ENCODE measurements around the gene BRINP2. TPM values are rescaled to one million over a fixed set of nuclear protein-coding genes. Genes with fewer than 3 reads are reported as not detected.
A peak's percentile ranks its signal among the peaks of the same experiment; 100 is the strongest.

Gene BRINP2
- total RNA-seq, 1 donor from 2014 or later = not detected

GRCh38 chr1:177227978-177228692 lies 57.4 kb downstream of the BRINP2 start:
- no peak for DNase-seq

DNA sequence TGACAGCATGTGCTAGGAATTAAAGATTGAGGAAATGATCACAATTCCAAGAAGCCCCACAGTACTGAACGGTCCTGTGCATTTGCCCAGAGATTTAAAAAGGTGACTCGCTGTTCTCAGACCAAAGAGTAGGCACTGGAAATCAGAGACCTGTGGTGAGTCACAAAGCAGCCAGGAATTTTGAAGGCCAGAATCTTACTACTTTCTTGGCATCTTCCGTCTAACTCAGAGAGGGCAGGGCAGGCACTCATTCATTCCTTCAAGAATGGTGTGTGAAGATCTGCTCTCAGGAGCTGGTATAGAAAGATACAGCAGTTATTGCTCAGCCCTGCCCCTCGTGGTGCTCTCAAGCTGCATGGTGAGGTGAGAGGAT lies 57.9 kb downstream of the BRINP2 start:
- DNase-seq = no peak

DNA sequence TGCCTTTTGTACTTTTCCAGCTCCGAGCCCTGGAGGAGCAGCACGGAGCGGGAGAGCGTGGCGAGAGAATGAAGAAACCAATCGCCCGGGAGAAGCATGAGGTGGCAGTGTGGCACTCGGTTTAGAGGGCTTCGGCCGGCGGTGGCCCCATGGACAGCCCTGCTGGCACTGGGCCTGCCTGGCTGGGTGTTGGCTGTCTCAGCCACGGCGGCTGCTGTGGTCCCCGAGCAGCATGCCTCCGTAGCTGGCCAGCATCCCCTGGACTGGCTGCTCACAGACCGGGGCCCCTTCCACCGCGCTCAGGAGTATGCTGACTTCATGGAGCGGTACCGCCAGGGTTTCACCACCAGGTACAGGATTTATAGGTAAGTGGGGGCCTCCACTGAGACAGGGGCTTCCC lies 59.0 kb downstream of the BRINP2 start:
- DNase-seq = no peak

GRCh38 chr1:177230228-177231016 lies 59.7 kb downstream of the BRINP2 start:
- DNase-seq = no peak

DNA sequence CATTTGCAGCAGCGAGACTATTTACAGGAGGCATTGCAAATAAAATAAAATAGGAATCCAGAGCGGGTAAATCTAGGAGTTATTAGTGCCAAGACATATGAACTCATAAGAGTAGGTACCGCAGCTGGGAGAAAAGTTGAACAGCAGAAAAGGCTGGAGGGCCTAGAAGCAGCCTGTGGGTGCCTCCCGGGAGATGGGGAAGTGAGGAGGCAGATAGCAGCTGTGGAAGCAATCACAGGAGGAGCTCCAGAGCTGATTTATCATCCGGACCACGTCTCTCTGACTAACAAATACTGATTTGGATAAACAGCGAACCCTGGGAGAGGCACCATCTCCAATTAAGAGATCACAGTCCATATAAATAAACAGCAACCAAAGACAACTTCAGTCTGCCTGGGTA lies 64.6 kb downstream of the BRINP2 start:
- DNase-seq = no peak

DNA sequence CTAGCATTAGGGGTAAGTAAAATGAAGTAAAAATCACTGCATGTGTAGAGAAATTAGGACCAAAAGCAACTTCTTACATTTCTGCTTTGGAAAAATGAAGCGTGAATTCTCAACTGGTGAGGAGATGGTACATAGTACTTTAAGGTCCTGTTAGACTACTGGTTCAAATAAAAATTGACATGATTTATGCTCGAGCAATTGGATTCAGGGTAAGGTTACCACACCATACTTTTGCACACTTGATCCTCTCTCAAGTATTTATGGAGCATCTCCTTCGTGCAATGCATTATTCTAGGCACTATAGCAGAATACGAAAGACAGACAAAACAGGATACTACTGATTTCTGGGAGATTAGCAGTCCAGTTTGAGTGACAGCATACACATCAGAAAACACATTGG lies 66.2 kb downstream of the BRINP2 start:
- no peak for DNase-seq

DNA sequence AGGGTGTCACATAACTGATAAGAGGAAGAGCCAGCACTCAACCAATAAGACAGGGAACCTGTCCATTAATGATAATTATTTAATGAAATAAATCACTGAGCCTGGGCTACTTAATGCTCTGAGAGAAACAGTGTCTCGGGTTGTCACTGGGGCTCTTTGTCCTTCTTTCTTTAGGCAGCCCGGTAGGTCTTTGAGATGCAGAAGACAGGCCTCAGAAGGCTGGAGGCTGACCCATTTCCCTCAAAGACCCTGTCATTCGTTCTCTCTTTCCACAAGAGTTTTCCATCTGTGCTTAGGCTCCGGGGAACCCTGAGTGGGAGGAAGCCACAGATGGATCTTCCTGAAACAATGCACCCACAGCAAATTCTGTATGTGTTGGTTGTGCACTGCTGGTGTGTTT lies 68.2 kb downstream of the BRINP2 start:
- DNase-seq = no peak

GRCh38 chr1:177239792-177240191 lies 69.0 kb downstream of the BRINP2 start:
- no peak for DNase-seq

GRCh38 chr1:177243773-177244172 lies 73.0 kb downstream of the BRINP2 start:
- no peak for DNase-seq

- no peak for DNase-seq
Measured at GRCh38 chr1:177246710-177247580, 76.2 kb downstream of the BRINP2 start.

DNA sequence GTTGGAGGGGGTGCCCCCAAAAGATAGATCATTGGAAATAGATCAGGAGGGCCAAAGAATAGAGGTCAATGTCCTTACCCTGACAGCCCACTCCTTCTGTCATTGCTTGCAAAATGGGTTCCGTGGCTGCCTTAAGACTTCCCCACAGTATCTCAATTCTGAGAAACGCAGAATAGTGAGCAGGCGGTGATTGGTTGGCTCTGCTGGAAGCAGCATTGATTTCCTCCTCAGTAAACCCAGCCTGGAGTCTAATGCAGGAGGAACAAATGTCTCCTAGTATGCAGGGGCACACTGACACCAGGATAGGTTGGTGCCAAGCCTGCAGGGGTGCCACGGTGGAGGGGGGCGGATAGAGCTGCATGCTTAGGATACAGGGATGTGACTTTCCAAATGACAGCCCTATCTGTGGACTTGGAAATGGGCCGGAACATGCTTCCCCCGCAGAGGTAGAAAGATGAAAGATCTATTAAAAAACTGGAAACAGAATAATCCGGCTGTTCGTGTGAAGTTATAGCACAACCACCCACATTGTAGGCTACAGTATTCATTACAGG lies 76.9 kb downstream of the BRINP2 start:
- DNase-seq = no peak

DNA sequence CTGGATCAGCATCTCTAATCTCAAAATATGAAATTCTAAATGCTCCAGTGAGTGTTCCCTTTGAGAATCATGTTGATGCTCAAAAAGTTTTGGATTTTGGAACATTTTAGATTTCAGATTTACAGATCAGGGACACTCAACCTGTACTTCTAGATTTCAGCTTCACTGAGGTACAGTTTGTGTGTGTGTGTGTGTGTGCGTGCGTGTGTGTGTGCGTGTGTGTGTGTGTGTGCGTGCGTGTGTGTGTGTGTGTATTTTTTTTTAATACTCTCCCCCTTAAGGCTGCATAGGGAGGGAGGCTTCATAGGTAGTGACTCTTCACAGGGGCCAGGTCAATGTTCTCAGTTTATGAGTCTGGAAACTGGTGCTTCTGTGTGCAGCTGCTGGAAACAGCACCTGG lies 77.5 kb downstream of the BRINP2 start:
- DNase-seq = no peak

GRCh38 chr1:177249231-177249630 lies 78.5 kb downstream of the BRINP2 start:
- DNase-seq = no peak

GRCh38 chr1:177252877-177253276 lies 82.1 kb downstream of the BRINP2 start:
- no peak for DNase-seq

- DNase-seq = no peak
Measured at GRCh38 chr1:177255411-177255810, 84.7 kb downstream of the BRINP2 start.

- peak; percentile 33 for DNase-seq
Measured at GRCh38 chr1:177256153-177257075, 85.7 kb downstream of the BRINP2 start.

- DNase-seq = no peak
Measured at GRCh38 chr1:177257128-177257527, 86.4 kb downstream of the BRINP2 start.

DNA sequence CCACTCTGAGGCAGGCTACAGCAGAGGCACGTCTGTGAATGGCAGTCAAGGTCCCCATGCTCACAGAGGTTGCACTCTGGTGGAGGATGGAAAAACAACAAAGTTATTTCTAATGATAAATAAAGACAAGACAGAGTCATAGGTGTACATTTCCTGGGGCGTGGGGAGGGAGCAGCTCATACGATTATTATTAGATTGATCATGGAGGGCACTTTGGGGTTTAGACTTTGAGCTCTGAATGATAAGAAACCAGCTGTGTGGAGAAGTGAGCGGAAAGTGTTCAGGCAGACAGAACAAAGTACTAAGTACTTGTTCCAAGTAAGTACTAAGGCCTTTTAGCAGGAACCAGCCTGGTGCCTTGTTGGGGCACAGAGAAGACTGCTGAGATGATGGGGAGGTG lies 86.8 kb downstream of the BRINP2 start:
- DNase-seq = no peak

GRCh38 chr1:177270863-177271262 lies 100.1 kb downstream of the BRINP2 start:
- DNase-seq = no peak

DNA sequence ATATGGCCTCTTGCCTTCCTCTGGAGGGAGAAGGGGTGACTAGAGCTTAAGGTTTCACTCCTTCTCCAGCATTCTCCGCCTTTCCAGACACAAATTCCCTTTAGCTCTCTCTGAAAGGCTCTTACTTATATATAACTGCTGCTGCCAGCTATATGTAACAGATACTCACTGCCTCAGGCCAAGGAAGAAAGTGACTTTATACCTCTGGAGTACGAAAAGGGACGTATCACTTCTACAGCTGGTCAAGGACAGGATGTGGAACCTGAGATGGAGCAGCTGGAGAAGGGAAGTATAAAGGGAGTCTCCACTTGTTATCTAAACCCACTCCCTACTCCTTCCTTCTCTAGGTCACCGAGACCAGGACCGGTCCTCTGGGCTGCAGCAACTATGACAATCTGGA lies 102.4 kb downstream of the BRINP2 start:
- DNase-seq = no peak

DNA sequence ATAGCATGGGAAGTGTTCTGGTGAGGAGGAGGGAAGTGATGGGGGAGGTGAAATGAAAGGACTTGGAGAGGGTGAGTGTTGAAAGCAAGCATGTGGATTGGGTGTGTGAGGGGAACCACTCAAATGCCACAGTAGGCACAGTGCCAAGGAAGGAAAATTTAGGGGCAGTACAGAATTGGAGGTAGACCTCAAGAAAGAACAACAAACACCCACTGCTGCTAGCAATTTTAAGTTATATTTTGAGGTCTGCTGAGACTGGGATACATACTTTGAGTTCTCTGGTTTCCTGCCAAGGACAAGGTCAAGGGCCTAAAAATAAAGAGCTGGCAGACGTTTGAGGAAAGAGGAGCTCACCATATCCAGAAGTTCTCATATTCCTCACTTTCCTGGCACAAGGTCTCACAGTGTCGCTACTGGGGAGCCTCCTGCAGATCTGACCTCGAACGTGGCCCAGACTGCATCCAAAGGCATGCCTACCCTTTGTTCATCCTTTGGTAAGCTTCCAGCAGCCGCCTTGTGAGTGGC lies 104.0 kb downstream of the BRINP2 start:
- no peak for DNase-seq

DNA sequence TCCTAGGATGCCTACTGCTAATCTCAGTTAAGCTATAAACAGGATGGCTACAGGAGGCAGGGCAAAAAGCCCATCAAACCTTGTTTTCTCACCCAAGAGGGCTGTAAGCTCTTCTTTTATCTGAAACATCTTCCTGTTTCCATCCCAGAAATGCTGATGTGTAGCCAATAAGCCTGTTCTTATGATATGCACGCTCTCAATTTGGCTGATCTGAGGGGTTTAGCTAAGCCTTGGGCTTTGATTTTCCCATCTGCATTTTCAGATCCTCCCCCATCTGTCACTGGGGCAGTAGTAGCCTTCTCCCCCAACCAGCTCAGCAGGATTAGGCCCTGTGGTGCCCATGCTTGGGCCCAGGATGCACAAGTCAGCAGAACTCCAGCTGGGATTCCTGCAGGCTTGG lies 105.0 kb downstream of the BRINP2 start:
- no peak for DNase-seq
